GM18502 (cell line): ENCODE results near the gene TMEM92.
"Not testable (repeated sequence)": the region's sequence is repeated elsewhere in the genome, so short reads cannot be mapped to it uniquely, and the experiment has no call there.

Source experiments
- ATAC-seq: cut with Tn5 transposase; IDR thresholded peaks from one replicate; pipeline ENCODE4 v1.9.1; 2021; ENCODE audit warnings: mild to moderate bottlenecking; ENCODE audit not compliant: unreplicated experiment, poor library complexity

The TMEM92 gene

DNA sequence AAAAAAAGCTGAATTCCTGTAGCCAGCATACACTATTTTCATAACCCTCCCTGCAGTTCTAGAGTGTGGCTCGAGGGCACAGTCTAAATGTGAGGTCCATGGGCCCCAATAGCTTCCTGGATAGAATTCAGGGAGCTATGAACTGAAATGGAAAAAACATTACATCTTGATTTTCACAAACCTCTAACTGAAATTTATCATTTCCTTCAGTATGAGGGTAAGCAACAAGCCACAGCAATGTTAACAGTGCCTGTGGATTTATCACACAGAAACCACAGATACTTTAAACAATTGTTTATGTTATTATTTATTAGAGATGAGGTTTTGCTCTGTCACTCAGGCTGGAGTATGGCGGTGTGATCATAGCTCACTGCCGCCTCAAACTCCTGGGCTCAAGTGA is 18.2 kb downstream of the TMEM92 start:
- no peak for ATAC-seq

DNA sequence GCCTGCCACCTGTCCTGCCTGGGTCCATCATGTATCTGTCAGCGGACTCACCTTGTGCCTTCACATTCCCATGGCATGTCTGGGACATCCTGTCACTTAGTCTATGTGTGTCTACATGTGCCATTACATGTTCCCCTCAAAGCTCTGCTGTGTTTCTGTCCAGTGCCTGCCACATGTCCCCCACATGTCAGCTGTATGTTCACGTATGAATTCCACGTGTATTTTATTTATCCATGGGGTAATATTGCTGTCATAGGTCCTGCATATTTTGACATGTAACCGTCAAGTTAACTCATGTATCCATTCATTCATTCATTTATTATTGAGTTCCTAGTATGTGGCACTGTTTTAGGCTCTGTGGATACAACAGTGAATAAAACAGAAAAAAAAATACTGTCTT is 20.8 kb downstream of the TMEM92 start:
- ATAC-seq = no peak

DNA sequence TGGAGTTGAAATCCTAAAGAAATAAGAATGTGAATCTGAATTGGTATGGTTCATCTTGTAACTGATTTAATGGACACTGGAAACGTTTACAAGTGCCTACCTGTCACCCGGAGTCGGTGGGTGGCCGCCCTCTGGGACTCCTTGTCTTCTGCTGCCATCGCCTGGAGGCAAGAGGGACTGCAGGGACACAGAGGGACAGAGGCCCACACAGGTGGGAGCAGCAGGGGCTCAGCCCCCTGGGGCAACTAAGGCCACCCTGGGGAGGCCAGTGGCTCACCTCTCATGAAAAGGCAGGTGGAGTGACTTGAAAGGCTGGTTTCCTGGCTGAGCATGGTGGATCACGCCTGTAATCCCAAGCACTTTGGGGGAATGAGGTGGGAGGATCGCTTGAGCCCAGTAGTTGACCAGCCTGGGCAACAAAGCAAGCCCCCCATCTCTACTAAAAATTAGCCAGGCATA is 23.2 kb downstream of the TMEM92 start:
- ATAC-seq = no peak

DNA sequence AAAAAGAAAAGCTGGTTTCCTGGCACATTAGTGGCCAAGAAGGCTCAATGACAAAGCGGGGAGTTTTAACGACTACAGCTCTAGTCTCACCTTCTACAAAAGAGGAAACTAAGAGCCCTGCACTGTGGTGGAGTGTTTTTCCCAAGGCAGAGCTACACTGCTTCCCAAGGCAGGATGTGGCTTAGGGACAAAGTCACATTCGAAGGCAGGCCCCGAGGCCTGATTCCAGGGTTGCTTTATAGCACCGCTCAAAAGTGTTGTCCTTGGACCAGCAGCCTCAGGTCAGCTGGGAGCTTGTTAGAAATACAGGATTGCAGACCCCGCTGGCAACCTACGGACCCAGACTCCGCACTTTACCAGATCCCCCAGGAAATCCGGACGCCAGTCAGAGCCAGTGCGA is 23.8 kb downstream of the TMEM92 start:
- no peak for ATAC-seq

DNA sequence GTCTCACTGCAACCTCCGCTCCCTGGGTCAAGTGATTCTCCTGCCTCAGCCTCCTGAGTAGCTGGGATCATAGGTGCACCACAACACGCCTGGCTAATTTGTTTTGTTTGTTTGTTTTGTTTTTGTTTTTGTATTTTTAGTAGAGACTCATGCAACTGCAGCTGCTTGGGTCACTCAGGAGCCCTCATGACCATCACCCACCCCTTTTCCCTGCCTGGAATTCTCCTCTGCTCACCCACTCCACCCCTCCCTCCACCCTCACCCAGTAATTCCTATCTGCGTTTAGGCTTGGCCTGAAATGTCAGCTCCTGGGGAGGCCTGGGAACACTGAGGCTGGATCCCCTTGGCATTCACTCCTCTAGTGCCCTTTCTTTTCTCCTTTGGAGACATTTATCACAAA is 25.5 kb downstream of the TMEM92 start:
- ATAC-seq = no peak

DNA sequence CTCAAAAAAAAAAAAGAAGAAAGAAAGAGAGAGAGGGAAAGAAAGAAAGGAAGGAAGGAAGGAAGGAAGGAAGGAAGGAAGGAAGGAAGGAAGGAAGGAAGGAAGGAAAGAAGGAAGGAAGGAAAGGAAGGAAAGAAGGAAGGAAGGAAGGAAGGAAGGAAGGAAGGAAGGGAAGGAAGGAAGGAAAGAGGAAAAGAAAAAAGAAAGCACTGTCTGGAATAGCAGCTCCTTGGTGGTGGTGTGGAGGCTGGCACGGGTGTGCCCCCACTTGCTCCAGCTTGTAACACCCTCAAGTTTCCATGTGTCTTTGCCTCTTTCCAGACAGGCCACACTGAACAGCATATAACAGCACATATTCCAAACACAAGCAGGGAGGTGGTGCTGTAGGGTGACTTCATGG is 26.6 kb downstream of the TMEM92 start:
- ATAC-seq = not testable (repeated sequence)

DNA sequence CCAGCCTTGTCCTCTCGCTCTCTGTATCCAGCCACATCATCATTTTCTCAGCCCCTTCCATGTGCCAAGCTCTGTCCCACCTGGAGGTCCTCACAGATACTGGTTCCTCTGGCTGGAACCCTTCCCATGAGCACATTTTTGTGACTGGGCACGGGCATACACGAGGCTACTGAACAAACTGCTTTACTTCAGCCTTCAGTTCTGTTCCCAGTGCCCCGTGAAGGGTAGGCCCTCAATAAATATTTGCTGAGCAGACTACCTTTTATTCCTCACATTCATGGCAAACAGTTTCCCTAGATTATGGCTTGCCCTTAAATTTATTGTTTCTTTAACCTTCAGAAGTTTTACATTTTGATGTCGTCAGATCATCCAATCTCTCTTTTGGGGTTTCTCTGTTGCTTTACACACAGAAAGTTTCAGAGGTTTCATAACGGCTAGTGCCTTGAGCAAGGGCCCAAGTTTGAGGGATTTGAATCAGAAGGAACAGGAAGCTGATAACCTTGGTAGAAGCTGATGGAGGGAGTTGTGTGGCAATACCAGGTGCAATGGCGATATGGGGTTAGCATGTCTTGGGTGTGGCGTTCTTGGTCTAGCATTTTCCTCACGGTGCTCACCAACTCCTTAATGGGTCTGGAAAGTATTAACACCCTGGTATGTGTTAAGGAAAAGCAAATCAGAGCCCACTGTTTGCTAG is 27.8 kb downstream of the TMEM92 start:
- no peak for ATAC-seq

DNA sequence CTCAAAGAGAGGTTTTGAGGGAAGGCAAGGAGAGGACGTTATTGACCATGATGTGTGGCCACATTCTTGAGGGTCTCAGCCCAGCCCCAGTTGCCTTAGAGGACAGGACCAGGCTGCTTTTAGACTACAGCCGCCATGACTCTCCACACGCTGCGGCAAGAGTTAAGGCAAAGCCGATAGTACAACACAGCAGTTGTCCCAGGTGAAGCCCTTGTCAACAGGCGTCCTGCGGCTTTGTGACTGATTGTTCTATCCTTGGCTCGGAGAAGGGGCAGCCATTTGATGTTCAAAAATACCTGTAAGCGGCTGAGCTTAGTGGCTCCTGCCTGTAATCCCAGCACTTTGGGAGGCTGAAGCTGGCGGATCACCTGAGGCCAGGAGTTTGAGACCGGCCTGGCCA is 28.8 kb downstream of the TMEM92 start:
- no peak for ATAC-seq

DNA sequence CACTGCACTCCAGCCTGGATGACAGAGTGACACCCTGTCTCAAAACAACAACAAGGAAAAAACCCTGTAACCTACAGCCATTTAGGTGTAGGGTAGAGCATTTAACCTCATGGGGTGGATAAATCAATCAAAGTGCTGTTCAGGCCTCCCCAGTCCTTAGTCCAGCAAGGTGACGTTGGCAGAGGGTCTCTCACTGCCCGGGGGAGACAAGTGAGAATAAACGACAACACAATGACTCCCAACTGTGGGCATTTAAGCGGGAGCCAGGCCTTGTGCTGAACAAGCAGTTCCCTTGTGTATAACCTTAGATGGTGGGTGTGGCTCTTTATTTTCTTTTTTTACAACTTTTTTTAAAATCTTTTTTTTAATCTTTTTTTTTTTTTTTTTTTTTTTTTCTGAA is 29.3 kb downstream of the TMEM92 start:
- no peak for ATAC-seq

DNA sequence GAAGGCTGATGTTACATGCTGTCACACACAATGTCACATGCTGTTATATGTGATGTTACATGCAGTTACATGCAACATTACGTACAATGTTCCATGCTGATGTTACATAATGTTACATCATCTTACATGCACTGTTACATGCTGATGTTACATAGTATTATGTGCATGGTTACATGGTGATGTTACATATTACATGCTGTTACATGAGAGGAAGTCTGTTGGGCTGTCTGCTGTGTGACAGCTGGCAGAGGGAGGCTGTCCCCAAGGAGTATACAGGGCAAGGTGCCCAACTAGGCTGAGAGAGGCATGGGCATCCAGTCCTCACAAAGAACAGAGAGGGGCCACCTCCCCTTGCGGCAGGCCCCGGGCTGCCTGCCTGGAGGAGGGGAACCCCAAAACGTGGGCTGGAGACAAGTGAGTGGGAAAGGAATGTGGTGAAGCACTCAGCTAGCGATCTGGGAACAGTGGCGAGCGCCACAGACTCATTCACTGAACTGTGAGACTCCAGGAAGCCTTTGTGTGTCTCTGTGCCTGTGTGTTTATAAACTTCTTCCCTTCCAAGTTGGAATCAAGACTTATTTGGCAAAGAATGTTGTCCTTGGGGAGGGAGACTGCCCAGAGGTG is 30.6 kb downstream of the TMEM92 start:
- ATAC-seq = no peak

DNA sequence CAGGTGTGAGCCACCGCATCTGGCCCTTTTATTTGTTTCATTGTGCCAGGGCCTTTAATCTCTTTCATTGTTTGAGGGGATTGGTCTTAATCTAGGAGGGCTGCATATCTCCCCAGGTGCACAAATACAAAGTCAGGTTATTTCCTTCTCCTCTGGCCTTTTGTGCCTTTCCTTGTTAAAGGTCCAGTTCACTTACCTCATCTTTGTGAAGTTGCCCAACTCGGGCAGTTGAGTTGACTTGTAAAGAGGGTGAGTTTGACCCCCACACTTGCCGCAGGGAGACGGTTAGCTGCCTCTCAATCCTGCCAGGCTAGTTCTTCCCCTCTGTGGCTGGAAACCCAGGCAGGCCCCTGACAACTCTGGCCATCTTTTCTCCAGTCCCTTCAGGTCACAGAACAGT is 33.4 kb downstream of the TMEM92 start:
- no peak for ATAC-seq

DNA sequence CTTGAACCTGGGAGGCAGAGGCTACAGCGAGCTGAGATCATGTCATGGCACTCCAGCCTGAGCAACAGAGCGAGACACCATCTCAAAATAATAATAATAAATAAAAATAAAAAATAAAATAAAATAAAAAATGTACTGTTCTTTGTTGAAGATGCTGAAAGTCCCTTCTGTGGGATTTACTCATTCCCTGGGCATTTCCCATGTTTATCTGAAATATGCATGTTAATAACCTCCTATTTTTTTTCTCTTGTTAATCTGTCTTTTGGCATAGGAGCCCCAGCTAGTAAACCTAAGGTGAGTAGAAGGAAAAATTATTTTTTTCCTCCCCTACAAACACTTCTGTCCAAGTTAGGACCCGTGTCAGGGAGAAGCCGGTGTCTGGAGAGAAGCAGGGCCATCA is 34.4 kb downstream of the TMEM92 start:
- ATAC-seq = no peak

DNA sequence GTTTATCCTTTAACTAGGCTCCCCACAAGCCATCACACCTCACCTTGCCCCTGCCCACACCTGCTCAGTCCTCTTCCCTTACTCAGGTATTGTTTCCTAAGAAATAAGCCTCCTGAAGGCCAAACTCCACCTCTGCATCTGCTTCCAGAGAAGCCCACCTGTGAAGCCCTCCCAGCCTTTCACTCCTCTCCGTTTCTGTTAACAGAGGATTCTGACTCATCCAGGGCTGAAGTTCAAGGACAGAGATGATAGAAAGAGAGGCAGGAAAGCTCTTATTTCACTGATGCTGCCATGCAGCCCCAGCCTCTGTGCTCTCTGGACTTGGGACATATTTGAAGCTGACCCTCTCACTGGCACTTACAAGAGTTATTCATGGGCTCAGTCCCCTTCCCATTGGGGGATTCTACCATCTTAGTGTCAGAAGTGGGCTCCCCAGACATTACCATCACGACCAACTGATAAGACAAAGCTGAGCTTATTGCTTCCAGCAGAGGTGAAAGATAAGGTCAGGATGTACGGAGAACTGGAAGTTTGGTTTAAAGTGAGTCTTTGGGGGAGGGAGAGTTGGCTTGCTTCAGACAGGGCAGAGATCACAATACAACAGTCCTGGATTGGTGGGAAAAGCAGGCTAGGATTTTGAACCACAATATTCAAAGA is 36.3 kb downstream of the TMEM92 start:
- ATAC-seq = no peak

DNA sequence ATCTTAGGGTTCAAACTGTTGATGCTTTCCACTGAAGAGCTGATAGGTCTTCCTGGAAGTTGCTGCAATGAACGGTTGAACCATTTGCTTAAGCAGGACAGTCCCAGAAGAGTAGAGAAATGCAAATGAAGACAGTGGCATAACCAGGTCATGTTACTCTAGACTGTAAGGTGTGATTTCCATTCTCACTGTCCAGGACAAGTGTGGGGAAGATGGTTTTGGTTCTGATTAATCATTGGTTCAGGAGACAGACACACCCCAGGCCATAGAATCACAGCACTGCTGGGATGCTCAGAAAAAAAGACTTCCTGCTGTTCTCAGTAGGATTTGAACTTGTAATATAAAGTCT is 36.8 kb downstream of the TMEM92 start:
- ATAC-seq = no peak

DNA sequence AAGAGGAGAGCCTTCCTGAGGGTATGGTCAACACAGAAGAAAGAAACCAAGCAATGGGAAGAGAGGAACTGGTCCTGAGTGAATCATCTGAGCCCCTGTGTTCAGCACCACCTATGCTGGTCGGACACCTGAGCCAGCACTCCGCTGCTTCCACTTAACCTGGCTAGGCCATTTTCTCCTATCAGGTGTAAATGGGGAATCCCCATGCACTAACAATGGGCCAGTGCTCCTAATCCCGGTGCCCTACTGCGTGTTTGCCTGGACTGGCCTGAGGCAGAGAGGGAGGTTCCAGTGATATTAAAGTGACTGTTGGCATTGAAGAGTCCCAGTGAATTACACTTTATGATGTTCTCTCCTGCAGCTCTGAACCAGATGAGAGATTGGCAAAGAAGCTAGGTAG is 37.2 kb downstream of the TMEM92 start:
- ATAC-seq = no peak

DNA sequence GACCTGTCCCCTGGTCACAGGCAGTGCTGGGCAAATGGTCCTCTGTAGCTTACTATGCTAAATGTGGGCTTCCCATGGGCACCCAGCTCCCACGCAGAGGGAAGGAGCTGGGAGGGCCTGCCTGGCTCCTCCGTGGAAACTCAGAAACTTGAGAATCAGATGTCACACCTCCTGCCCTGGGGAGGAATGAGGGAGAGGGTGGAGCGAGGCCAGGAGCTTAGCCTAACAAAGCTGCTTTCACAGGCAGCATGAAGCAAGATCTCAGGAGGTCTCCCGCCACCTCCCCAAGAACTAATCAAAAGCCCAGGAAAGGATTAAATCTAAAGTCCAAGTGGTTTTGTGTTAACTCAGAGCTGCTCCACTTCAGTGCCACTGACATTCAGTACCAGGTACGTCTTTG is 38.0 kb downstream of the TMEM92 start:
- ATAC-seq = no peak

DNA sequence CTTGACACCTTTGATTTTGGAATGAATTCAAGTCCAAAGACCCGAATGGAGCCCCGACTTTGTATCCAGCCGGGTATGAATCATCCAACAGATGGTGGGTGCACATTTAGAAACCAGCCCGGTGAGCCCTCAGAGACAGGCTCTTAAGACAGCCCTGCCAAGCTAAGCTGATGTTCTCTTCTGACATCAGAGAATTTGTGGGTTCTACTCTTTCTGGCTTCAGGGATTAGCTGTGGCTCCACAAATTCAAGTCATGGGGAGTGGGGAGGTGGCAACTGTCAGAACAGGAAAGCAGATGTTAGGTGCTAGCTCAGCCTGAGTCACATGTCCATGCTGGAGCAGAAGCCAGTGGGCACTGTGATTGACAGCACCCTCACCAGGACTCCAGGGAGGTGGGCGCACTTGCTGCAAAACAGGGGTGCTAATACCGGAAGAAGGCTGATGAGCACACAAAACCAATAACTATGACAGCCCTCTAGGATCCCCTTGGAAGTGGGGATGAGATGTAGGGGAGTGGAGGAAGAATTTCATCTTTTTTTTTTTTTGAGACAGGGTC is 40.3 kb downstream of the TMEM92 start:
- no peak for ATAC-seq

DNA sequence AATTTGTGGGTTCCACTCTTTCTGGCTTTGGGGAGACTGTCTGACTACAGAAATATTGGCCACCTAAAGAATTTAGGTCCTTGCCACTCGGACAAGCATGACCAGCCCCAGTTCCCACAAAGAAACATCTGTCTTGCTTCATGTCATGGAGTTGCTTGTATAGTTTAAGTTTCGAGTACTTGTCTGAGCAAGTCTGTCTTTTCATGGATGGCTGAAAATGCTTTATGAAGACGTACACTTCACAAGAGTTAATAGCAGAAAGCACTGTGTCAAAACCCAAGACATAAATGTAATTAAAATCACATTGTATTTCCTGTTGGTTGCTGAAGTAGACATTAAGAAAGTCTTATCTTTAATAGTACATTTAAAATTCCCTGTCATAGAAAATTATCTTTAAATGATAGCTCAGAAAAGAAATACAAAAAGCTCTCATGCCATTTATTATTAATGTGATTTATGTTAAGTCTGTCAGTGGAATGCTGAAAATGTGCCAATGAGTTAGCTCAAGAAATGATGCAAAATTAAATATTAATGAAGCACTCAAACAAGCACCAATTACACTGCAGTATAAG is 41.8 kb downstream of the TMEM92 start:
- no peak for ATAC-seq

DNA sequence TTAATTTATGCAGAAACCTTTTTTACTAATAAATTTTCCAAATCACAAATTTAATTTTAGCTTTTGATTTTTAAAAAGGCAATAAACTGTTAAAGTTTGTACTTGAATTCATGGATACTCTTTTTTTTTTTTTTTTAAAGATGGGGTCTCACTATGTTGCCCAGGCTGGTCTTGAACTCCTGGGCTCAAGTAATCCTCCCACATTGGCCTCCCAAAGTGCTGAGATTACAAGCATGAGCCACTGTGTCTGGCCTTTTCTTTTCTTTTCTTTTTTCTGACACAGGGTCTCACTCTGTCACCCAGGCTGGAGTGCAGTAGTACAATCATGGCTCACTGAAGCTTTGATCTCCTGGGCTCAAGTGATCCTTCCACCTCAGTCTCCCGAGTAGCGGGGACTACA is 42.4 kb downstream of the TMEM92 start:
- not testable (repeated sequence) for ATAC-seq

DNA sequence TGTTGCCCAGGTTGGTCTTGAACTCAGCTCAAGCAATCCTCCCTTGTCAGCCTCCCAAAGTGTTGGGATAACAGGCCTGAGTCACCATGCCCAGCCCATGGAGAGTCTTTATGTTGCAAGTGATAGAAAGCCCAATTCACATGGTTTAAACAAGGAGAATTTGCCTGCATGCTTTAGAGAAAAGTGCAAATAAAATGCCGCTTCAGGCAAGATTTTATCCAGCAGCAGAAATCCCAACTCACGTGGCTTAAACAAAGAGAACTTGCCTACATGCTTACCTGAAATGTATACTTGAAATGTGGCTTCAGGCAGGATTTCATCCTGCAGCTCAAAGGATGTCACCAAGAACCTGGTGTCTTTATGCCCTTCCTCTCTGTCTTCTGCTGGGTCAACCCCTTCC is 42.9 kb downstream of the TMEM92 start:
- no peak for ATAC-seq
